Progenitor cell of endocrine pancreas (in vitro differentiated cells): Measurements from ENCODE around the gene TIGD6. TPM values are rescaled to one million over a fixed set of nuclear protein-coding genes. Genes with fewer than 3 reads are reported as not detected.

Experiments
- DNase-seq: peaks from one replicate; pipeline ENCODE4 v3.0.0; 2021; ENCODE audit warnings: low spot score; ENCODE audit not compliant: unreplicated experiment
- H3K27ac Mint-ChIP-seq: 2 replicates; pipeline ENCODE4 v1.8.0; 2021; ENCODE audit warnings: mild to moderate bottlenecking, moderate library complexity, mixed read lengths
- H3K27me3 Mint-ChIP-seq: 2 replicates; pipeline ENCODE4 v1.8.0; 2021; ENCODE audit warnings: mixed read lengths
- H3K36me3 Mint-ChIP-seq: 2 replicates; pipeline ENCODE4 v1.8.0; 2022; ENCODE audit warnings: mixed read lengths; ENCODE audit not compliant: insufficient read depth
- H3K4me1 Mint-ChIP-seq: 2 replicates; pipeline ENCODE4 v1.8.0; 2021; ENCODE audit warnings: low read depth, mixed read lengths
- H3K4me3 Mint-ChIP-seq: 2 replicates; pipeline ENCODE4 v1.8.0; 2021; ENCODE audit warnings: low read depth, mild to moderate bottlenecking, moderate library complexity, mixed read lengths
- H3K9me3 Mint-ChIP-seq: 2 replicates; pipeline ENCODE4 v1.8.0; 2021; ENCODE audit warnings: low read depth, mixed read lengths
- CTCF ChIP-seq: fragments of 200-600 bp; sonication (generic); IDR thresholded peaks from one replicate; pipeline ENCODE4 v1.5.0; 2021; ENCODE audit warnings: antibody characterized with exemption, mild to moderate bottlenecking; ENCODE audit not compliant: unreplicated experiment
- total RNA-seq: library from RNA; stranded (reverse); gene quantifications from 2 replicates; pipeline ENCODE4 v1.2.1, GENCODE V29; 2021

The TIGD6 gene
- total RNA-seq, 1 donor from 2014 or later: 4.2 TPM

GRCh38 chr5:150007050-150007449 is 6.6 kb upstream of the TIGD6 start:
- Mint-ChIP-seq H3K4me1 (peaks cover 3% of the 10 kb centered on the region), H3K36me3 (peaks cover 7% of the 10 kb centered on the region), H3K9me3 (no peaks in the 10 kb centered on the region), H3K27me3 (no peaks in the 10 kb centered on the region), H3K27ac (no peak overlapping the region), H3K4me3 (no peak overlapping the region)
- DNase-seq: no peak
- TF ChIP-seq CTCF: no peak

GRCh38 chr5:150006318-150006717 is 5.9 kb upstream of the TIGD6 start:
- no peak for TF ChIP-seq CTCF
- peaks cover 8% of the 10 kb centered on the region for H3K4me1 Mint-ChIP-seq
- H3K9me3 Mint-ChIP-seq: no peaks in the 10 kb centered on the region
- H3K36me3 Mint-ChIP-seq: peaks cover 7% of the 10 kb centered on the region
- H3K4me3 Mint-ChIP-seq: no peak overlapping the region
- no peaks in the 10 kb centered on the region for H3K27me3 Mint-ChIP-seq
- no peak overlapping the region for H3K27ac Mint-ChIP-seq
- DNase-seq: no peak

- Mint-ChIP-seq H3K36me3 (peaks cover 3% of the 10 kb centered on the region), H3K27ac (peak overlapping the region; percentile 92), H3K4me1 (peaks cover 21% of the 10 kb centered on the region), H3K4me3 (peak overlapping the region; percentile 86), H3K27me3 (no peaks in the 10 kb centered on the region), H3K9me3 (no peaks in the 10 kb centered on the region)
- peak; percentile 60 for TF ChIP-seq CTCF
- no peak for DNase-seq
These were observed 1.4 kb upstream of the TIGD6 start for GRCh38 chr5:150001660-150002486.

DNA sequence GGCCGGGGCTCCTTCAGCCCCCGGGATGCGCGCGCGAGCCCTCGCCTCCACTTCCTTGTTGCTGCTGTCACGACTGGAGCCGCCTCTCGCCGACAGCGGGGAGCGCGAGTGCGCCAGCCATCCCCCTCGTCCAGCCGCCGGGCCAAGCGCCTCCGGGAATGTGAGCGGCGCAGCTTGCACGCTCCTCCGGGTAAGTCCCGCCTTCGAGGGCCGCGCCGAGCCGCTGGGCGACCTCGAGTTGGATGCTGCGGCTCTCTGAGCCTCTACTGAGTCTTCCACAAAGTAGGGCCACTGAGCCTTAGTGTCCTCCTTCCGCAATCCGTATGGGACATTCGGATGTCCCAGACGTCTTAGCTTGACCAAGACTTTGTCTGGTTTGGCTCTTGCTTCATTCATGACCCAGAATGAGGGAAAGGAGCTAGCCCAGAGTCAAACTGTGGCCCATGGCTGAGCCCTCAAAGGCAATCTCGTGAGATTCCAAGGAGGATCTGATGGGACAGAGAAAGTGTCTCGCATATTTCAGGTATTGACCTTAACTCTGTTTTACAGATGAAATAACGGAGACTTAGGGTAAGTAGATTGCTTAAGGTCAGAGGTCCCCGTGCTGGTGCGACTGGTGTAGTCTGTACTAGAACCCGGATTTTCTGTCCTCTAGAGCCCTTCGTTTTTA is 671 bp upstream of the TIGD6 start:
- Mint-ChIP-seq H3K4me3 (peak overlapping the region; percentile 86), H3K27me3 (no peaks in the 10 kb centered on the region), H3K9me3 (no peaks in the 10 kb centered on the region), H3K36me3 (peaks cover 4% of the 10 kb centered on the region), H3K27ac (peak overlapping the region; percentile 79), H3K4me1 (peaks cover 21% of the 10 kb centered on the region)
- TF ChIP-seq CTCF: no peak
- peak; percentile 26 for DNase-seq

GRCh38 chr5:149999866-150000255 is 593 bp downstream of the TIGD6 start:
- no peak for TF ChIP-seq CTCF
- no peaks in the 10 kb centered on the region for H3K9me3 Mint-ChIP-seq
- peak overlapping the region; percentile 86 for H3K4me3 Mint-ChIP-seq
- peaks cover 21% of the 10 kb centered on the region for H3K4me1 Mint-ChIP-seq
- peak overlapping the region; percentile 96 for H3K27ac Mint-ChIP-seq
- H3K36me3 Mint-ChIP-seq: peaks cover 4% of the 10 kb centered on the region
- no peak for DNase-seq
- H3K27me3 Mint-ChIP-seq: no peaks in the 10 kb centered on the region
